Activated CD4-positive, alpha-beta T cell treated with anti-CD3 and anti-CD28 coated beads, Interleukin-10, Interleukin-2, amounts not matched to agents 100 ng/mL and 50 ng/mL, durations not matched to agents 16 hours and 8 hours (primary cell): ENCODE measurements around the gene PDE4D.
A peak's percentile ranks its signal among the peaks of the same experiment; 100 is the strongest.
"Not testable (repeated sequence)": the region's sequence is repeated elsewhere in the genome, so short reads cannot be mapped to it uniquely, and the experiment has no call there.

Source experiments
- DNase-seq: peaks from one replicate; pipeline ENCODE4 v3.0.0-alpha.2; 2020

PDE4D gene

DNA sequence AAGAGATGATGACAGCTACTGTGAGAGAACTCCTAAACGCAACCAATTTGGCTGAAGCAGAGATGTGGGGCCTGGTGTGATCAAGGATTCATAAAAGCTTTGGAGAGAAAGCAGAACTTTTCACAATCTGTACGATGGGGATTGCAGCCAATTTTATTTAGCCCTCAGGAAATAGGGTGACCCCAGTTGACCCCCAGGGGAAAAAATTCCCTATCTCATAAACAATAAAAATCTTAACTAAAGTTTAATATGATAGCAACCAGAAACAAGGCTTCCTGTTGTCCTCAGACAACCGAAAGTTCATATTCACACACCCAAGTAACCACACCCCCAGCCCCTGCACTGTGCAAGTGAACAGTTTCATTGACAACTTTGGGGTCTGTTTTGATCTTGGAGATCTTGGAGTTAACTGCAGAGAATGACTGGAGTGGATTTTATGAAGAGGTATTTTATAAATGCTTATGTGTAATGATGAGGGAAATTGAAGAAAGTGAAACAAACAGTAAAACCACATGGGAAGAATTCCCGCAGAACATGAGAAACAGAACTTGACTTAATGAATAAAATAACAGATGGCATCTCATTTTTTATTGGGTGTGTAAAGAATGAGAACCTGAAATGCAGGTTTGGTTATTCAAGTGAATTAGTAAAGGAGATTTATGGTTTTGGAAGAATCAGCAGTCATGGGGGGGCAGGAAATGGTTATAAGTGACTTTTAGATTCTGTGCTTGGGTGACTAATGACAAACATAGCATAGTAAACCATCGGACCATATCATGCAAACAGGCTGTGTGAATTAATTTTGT, 94.5 kb downstream of the PDE4D start:
- DNase-seq: peak; percentile 10

DNA sequence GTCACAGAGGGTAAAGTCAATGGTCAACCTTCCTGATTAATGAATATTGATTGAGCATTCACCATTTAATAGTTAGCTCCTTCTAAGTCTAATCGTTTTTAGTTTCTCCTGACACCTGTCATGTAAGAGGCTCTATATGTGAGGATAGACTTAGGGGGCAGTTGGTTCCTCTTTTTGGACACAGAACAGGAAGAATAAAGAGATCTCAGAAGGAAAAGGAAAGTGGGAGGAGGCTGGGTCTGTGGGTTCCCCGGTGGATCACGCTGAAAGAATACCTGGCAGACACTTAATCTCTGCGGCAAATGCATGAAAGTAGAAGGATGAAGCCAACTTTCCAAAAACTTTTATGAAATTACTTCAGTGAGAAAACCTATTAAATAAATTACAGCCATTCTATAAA, 98.4 kb downstream of the PDE4D start:
- DNase-seq: no peak

DNA sequence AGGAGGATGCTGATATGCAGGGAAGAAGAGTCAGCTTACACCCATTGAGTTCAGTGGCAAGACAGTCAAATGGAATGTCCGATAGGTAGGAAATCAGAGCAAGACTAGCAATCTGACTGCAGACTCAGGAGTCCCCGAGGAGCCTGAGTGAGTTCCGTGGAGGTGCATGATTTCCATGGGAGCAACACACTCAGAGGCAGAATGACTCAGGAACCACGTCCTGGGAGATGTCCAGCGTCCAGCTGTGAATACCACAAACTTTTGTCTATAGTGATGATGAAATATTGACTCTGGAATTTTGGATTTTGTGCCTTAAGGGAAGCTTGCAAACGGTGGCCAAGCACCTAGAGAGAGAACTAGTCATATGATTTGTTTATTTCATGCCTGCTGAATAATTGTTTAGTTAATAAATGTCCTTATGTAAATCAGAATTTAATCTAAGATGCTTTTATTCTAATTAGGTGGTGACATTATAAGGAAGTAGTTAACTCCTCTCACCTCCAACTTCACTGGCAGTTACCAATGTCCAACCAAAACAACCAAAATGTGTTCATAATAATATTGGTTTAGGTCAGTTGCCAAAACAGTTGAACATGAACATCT, 100.4 kb downstream of the PDE4D start:
- DNase-seq: no peak

DNA sequence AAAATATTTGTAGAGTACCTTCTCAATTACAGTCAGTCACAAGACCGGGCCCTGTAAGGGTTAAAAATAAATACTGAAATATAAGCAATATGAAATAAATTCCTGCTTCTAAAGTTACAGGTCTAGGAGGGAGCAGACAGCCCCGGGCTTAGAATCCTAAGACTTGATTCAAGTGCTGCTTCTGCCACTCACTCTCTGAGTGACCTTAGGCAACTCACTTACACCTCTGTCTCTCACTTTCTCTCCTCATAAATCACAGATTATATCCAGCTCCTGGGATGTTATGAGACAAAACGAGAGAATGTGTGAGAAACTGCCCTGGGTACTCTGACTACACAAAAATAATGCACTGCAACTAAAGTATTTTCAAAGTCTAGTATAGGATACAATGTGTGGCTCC, 101.9 kb downstream of the PDE4D start:
- DNase-seq: no peak

DNA sequence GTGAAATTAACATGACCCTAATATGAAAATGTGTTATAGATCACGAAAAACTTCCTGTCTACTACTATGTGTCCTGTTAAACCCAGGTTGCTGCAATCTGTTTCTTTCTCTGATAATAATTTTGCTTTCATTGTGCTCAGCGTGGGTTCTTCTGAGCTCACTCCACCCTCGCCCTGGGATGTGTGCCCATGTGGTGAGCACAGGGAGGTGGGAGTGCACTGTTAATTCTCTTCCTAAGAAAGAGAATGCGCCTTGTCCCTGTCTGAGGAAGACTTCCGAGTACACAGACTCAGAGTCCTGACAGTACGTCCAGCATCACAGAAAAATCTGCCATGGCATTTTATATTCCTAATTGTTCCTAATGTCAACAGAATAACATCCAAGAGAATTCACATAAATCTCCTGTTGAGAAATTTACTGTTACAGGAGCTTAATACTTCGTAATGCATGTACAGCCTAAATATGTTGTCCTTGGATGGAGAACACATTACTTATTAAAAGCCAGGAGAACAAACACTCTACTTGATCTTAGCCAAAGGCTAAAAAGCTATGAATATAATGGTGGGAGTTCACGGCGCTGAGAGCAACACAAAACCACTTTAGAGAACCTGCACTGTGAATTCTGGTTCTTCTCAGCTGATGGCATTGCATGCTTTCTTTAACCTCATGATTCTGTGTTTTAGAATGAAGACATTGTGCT, 102.6 kb downstream of the PDE4D start:
- no peak for DNase-seq

DNA sequence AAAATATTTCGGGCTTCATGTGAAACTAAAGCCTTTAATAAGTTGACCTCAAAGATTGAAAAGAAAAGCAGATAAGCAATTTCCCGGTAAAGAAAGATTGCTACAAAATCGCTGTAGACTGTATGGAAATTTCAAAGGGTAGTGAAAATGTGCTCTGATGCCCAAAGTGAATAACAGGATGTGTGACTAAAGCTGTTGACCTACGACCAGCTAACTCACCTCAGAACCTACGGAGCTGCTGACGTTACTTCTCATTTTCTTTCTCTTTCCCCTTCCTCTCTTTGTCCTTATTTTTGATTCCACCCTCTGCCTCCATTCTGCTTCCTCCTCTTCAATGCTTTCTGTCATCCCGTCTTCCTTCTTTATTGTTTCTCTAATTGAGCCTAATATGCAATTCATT, 103.2 kb downstream of the PDE4D start:
- peak; percentile 13 for DNase-seq

DNA sequence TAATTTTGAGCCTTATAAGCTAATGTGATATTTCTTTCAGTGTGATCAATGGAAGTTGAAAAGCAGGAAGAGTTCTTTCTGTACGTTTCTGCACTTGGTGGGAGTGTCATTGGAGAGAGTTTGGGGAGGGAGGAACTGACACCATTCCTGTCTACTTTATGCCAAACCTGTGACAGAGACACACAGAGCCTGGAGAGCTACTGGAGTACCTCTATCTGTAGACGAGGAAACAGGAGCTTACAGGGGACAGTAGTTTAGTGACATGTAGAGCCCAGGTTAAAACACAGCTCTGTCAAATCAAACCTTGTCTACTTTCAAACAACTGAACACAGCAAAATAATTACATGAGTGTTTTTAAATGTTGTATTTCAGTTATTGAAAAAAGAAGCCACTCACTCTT, 103.6 kb downstream of the PDE4D start:
- no peak for DNase-seq

DNA sequence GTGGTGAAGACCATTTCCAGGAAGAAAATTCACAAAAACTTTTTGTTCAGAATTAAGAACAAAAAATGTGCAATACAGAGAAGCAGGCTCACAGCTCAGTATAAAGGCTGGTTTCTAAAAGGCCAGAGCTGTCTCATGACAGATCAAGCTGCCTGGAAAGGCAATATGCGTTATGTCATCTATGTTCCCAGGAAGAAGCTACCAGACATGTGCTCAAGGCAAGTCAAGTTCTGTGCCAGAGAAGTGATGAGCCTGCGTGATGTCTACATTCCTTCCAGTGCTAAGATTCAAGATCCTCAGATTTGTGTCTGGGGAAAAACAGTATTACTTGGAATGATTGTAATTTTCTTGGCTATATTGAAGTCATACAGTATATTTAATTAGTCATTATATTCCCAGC, 104.3 kb downstream of the PDE4D start:
- DNase-seq: no peak

DNA sequence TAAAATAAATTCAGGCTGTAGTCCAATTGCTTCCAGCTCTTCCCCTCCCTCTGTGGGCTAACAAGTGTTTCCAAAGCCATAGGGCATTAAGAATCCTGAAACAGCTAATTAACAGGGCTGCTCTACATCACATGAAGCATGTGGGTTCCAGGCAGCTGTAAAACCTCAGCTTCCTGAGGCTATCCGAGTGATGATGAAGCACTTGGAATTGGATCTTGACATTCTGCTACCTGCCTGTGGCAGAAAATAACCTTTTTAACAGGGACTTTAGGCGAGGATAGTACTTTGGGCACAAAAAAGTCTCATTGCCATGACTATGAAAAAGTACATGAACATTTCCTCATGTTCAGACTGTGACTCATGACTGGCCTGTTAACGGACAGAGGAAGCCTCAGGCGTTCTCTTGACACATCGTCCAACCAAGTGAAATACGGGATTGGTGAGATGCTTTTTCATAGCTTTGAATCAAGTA, 107.2 kb downstream of the PDE4D start:
- no peak for DNase-seq

DNA sequence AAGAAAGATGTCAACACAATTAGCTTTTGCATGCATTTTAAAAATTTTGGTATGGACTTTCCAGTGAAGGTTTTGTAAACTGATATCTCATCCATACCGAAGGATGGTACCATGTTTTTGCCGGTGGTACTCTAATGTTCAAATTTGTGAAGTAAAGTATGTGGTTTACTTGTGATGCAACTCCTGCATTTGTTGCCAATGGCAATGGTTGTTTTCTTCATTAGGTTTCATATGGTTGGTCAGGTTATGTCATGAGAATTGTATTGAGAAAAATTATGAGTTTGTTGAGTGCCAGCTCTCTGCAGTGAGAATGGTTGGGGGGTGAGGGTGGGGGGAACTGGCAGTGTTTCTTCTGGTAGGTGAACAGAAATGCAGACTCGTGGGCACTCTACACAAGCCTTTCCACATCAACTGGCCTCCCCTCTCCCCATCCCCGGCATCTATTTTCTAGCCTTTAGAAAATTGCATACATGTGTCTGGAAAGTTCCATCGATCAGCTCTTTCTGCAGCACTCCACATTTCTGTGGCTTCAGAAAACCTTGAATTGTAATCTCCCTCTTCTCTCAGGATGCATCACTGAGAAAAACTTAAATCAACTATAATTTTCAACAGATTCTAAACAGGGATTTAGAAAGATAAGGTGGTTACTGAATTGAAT, 107.7 kb downstream of the PDE4D start:
- DNase-seq: no peak

DNA sequence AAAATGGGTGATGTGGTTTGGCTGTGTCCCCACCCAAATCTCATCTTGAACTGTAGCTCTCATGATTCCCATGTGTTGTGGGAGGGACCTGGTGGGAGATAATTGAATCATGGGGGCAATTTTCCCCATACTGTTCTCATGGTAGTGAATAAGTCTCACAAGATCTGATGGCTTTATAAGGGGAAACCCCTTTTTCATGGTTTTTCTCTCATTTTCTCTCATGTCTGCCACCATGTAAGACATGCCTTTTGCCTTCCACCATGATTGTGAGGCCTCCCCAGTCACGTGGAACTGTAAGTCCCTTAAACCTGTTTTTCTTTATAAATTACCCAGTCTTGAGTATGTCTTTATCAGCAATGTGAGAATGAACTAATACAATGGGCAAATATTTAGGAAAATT, 108.8 kb downstream of the PDE4D start:
- DNase-seq: not testable (repeated sequence)

DNA sequence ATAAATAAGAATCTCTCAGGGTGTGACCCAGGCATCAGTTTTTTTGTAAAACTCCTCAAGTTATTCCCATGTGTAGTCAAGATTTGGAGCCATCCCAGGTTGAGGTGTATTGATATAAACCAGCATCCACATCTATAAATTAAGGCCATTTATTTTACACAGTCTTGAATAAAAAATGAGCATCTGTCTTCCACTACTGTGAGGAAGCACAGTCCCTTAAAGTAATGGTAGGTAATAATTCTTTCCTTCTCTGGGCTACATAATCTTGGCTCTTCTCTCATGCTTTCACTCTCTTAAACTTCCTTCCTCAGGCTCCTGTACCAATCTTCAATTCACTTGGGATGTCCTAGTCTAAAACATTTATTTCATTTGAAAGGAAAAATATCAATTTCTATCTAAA, 110.3 kb downstream of the PDE4D start:
- no peak for DNase-seq

DNA sequence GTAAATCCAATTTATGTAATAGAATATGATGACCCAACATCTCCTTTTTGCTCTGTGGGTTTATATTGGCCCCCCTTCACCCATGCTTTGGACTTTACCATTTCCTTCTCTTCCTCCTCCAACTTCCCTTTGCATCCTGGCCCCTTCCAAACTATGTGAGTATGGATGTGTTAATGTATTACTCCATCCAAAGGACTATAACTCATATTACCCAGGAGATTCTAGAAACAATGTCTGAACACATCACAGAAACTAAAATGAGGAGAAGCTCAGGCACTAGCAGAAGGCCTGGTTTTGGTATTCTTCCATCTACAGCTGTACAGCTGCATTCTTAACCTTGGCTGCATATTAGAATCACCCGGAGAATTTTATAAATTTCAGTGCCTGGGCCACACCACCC, 110.7 kb downstream of the PDE4D start:
- DNase-seq: no peak

DNA sequence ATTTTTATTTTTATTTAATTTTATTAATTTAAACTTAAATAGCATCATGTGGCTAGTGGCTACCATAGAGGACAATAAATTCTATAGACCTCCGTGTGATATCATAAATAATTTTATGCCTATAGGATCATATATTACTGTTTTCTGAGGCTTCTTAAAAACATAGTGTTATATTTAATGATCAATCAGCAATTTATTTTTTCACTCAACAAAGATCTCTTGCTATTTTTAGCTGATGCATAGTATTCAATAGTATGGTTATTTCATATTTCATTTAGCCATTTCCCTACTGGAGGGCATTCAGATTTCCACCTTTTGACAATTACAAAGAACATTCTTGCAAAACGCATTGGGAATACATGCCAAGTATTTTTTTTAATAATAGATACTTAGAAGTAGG, 114.1 kb downstream of the PDE4D start:
- no peak for DNase-seq

DNA sequence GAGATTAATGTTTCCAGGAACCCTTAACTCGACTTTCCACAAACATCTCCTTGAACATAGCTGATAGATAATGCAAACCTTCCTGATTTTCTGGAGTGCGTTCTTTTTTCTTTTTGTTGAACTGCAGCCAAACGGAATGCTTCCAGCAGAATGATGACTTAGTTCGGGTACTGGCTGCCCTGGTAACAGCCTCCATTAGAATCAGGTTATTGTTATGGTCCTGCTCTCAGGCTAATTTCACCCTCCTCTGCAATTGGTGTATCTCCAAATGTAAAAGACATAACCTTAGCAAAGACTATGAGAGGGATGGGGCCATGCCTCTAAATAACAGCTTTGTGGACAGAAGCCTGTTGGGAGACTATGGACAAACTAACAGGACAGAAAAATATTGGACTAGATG, 116.5 kb downstream of the PDE4D start:
- DNase-seq: no peak

DNA sequence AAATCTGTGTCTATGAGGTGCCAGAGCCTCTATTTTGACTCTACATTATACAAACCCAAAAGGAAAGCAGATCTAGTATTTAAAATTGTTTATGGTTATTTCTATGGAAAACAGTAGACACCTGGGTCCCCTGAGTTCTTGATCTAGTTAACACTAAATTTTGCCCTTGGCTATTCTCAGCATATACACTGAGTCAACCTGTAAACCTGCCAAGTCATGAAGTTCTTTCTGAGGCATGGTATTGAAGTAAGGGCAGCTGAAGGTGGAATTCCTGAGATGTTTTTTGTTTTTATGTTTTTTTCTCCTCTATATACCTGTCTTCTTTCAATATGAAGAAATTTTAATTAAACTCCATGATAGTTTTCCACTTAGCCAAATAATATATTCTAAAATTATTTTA, 120.2 kb downstream of the PDE4D start:
- DNase-seq: no peak

DNA sequence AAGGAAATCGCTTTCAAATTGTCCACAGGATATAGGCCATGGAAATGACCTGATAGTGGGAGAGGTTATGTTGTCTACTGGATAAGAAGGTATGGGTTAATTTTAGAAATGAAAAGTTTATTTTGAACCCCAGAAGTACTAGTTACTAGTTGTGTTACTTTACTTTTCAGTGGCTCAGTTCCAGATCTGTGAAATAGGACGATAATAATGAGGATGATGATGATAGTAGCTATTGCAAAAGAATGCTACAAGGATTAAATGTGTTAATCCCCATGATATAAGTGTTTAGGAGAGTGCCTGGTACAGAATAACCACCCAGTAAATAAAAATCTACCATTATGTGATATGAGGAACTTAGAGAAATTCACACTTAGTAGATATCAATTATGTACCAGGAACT, 120.8 kb downstream of the PDE4D start:
- DNase-seq: no peak

DNA sequence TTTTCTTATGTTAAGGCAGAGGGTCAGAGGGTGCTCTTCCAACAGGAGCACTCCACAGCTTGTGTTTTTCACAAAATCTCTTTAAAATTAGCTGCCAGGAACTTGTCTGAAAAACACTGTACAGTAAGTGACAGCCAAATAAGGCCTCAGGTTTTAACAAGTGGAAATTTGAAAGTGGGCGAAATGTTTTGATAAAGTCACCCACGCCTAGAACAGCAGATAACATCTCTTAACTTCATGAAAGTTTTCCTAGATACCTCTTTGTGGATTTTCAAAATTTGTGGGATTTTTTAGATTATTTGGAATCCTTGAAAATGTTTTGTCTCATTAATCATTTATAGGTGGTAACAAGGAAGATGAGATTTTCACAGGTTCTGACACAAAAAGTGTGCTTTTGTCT, 121.3 kb downstream of the PDE4D start:
- DNase-seq: no peak

DNA sequence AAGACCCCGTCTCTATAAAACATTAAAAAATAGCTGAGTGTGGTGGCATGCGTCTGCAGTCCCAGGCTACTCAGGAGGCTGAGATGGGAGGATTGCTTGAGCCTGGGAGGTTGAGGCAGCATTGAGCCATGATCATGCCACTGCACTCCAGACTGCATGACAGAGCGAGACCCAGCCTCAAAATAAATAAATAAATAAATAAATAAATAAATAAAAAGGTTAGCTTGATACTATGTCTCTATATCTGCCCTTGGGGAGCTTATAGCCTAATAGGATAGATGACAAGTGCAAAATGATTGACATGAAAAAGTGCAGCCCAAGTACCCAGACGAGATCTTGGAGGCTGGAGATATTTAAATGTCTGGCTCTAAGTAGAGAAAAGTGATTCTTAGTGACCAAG, 122.6 kb downstream of the PDE4D start:
- no peak for DNase-seq

DNA sequence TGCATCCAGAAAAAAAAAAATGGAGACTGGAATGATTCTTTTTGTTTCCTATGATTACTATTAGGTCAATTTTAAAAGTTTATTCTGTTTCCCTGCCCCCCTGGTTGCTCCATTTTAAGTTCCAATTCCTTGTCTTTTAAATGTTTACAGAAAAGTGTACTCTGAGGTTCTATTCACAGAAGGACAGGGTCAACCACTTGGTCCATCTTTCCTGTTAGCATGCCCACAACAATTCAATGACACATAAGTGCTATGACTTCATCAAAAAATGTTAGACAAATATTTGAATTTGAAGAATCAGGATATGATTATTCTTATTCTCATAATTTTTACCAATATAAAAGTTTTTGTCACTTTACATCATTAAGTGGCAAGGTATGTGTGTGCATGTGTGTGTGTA, 123.7 kb downstream of the PDE4D start:
- DNase-seq: no peak

DNA sequence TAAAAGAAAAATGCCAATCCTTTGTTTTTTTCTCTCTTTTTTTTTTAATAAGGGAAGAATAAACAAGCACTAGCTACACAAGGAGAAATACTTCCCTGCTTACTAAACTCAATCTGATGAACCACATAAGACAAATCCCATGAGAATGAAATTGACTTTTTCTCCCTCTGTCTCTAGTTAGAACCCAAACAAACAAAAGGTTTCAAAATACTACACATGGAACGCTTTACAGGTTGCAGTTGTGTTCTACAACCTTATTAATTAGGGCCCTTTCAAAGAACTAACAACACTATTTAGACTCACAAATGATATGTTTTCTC, 124.5 kb downstream of the PDE4D start:
- no peak for DNase-seq

DNA sequence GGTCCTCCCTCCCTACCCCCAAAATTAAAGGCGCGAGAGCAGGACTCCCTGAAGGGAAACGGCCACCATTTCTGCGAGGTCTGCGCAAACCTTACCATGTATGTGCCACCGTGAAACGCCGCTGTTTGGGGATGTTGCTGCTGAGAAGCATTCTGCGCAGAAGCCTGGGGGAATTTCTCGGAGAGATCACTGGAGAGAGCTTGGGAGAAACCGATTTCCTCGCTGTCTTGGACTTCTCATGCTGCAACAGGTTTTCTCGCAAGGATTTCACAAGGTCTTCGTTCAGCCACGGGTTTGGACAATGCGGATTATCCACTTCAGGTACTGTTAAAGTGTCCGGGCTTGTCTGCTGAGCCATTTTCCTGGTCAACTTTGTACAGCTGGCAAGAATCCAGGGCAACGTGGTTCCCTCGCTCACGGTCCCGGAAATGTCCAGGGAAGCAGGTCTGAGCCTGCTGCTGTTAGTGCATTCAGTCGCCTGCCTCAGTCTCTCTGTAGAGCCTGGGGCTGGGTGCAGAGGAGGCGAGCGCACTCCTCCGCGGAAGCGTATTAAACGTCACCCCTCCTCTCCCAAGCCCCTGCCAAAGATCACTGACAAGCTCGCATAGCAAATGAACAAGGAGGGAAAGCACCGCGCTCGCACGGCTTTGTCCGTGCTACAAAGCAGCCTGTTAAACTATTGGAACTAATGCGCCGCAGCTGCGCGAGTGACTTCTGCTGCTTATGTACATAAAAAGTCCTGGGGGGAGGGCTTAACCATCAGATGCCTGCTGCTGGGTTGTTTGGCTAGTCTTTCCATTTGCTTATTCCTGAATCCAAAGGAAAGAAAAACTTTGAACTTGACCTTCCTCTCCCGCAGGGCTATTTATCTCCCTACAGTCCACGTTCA, 125.1 kb downstream of the PDE4D start:
- peak; percentile 13 for DNase-seq

DNA sequence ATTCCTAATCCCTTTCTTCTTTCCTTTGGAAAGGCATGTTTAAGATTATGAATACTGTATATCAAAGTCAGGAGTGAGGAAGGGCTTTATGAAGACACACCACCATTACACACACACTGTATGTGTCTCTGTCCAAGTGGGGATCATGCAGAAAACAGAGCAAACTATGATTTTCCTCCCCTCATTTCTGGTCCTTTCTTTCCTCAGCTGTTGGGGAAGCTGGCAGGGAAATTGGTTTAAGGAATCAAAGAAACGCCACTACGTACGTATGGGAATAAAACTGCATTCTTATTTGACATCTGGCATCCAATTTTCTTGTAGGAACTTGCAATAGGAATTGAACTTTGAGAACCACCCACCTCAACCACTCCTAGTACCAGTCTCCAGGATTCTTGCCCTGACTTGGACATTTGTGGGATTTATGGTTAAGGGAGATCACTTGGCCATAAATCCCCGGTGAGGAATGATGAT, 125.8 kb downstream of the PDE4D start:
- DNase-seq: no peak
